Left ventricle myocardium inferior (tissue), 1 donor: ENCODE measurements around the gene SERP2. TPM values are rescaled to one million over a fixed set of nuclear protein-coding genes. Genes with fewer than 3 reads are reported as not detected.

ENCODE experiments used
- DNase-seq: peaks from one replicate; pipeline ENCODE4 v3.0.0-alpha.2; 2020
- H3K27ac ChIP-seq: fragments of 200-600 bp; replicated peaks from 2 replicates; pipeline ENCODE4 v1.8.0; 2021
- H3K27me3 ChIP-seq: fragments of 200-600 bp; 2 replicates; pipeline ENCODE4 v1.8.0; 2021; ENCODE audit warnings: low read depth
- H3K36me3 ChIP-seq: fragments of 200-600 bp; 2 replicates; pipeline ENCODE4 v1.8.0; 2021
- H3K4me1 ChIP-seq: fragments of 200-600 bp; 2 replicates; pipeline ENCODE4 v1.8.0; 2021
- H3K4me3 ChIP-seq: fragments of 200-600 bp; 2 replicates; pipeline ENCODE4 v1.8.0; 2021; ENCODE audit warnings: mild to moderate bottlenecking, moderate library complexity
- H3K9me3 ChIP-seq: fragments of 200-600 bp; replicated peaks from 2 replicates; pipeline ENCODE4 v1.8.0; 2021
- CTCF ChIP-seq: fragments of 200-600 bp; IDR thresholded peaks from 2 replicates; pipeline ENCODE4 v1.8.0; 2021; ENCODE audit warnings: antibody characterized with exemption, mild to moderate bottlenecking, borderline replicate concordance
- intact Hi-C: fragments of 100-400 bp; cut with micrococcal nuclease; formaldehyde crosslinking; loops from one replicate; pipeline ENCODE4 v1.11.0; 2022
- total RNA-seq: library from RNA; stranded (reverse); fragmentation: NEBNext Ultra II Directional; extraction: Animal tissue kit (Norgen Biotek cat#: 25700); gene quantifications from one replicate; pipeline ENCODE4 v1.2.1, GENCODE V29; 2021
- donor health status: DM: no; HTN: yes; CAD: no; lungs with severe emphysema.

The SERP2 gene
- total RNA-seq, 1 donor from 2014 or later = 13.0 TPM

GRCh38 chr13:44410328-44410859 lies 36.8 kb downstream of the SERP2 start:
- Histone ChIP-seq H3K27ac (no peak overlapping the region), H3K4me3 (no peak overlapping the region), H3K36me3 (no peaks in the 10 kb centered on the region), H3K27me3 (no peaks in the 10 kb centered on the region), H3K9me3 (no peaks in the 10 kb centered on the region), H3K4me1 (peaks cover 4% of the 10 kb centered on the region)
- no peak for DNase-seq
- intact Hi-C loops = no loop called here
- TF ChIP-seq CTCF = no peak

- no peaks in the 10 kb centered on the region for H3K36me3 ChIP-seq
- no peak overlapping the region for H3K4me3 ChIP-seq
- no peaks in the 10 kb centered on the region for H3K4me1 ChIP-seq
- H3K27ac ChIP-seq = no peak overlapping the region
- TF ChIP-seq CTCF = no peak
- H3K27me3 ChIP-seq = no peaks in the 10 kb centered on the region
- H3K9me3 ChIP-seq = no peaks in the 10 kb centered on the region
- no peak for DNase-seq
- intact Hi-C loops = no loop called here
These were observed 38.2 kb downstream of the SERP2 start for GRCh38 chr13:44411841-44412240.

GRCh38 chr13:44412346-44412935 lies 38.8 kb downstream of the SERP2 start:
- Histone ChIP-seq H3K4me1 (no peaks in the 10 kb centered on the region), H3K27me3 (no peaks in the 10 kb centered on the region), H3K36me3 (no peaks in the 10 kb centered on the region), H3K4me3 (no peak overlapping the region), H3K9me3 (no peaks in the 10 kb centered on the region), H3K27ac (no peak overlapping the region)
- no peak for DNase-seq
- TF ChIP-seq CTCF = no peak
- intact Hi-C loops = no loop called here

GRCh38 chr13:44413095-44413494 lies 39.5 kb downstream of the SERP2 start:
- no peak for TF ChIP-seq CTCF
- intact Hi-C loops = no loop called here
- Histone ChIP-seq H3K27ac (no peak overlapping the region), H3K4me3 (no peak overlapping the region), H3K36me3 (no peaks in the 10 kb centered on the region), H3K4me1 (no peaks in the 10 kb centered on the region), H3K9me3 (no peaks in the 10 kb centered on the region), H3K27me3 (no peaks in the 10 kb centered on the region)
- no peak for DNase-seq

GRCh38 chr13:44414716-44415115 lies 41.1 kb downstream of the SERP2 start:
- H3K36me3 ChIP-seq = no peaks in the 10 kb centered on the region
- H3K9me3 ChIP-seq = no peaks in the 10 kb centered on the region
- intact Hi-C loops = no loop called here
- no peak overlapping the region for H3K4me3 ChIP-seq
- no peak overlapping the region for H3K27ac ChIP-seq
- TF ChIP-seq CTCF = no peak
- H3K27me3 ChIP-seq = no peaks in the 10 kb centered on the region
- no peak for DNase-seq
- H3K4me1 ChIP-seq = no peaks in the 10 kb centered on the region
